ENCODE measurements around the gene TRMO.
"Not testable (repeated sequence)": the region's sequence is repeated elsewhere in the genome, so short reads cannot be mapped to it uniquely, and the experiment has no call there.

The TRMO gene, protein sequence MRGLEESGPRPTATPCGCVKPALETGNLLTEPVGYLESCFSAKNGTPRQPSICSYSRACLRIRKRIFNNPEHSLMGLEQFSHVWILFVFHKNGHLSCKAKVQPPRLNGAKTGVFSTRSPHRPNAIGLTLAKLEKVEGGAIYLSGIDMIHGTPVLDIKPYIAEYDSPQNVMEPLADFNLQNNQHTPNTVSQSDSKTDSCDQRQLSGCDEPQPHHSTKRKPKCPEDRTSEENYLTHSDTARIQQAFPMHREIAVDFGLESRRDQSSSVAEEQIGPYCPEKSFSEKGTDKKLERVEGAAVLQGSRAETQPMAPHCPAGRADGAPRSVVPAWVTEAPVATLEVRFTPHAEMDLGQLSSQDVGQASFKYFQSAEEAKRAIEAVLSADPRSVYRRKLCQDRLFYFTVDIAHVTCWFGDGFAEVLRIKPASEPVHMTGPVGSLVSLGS

DNA sequence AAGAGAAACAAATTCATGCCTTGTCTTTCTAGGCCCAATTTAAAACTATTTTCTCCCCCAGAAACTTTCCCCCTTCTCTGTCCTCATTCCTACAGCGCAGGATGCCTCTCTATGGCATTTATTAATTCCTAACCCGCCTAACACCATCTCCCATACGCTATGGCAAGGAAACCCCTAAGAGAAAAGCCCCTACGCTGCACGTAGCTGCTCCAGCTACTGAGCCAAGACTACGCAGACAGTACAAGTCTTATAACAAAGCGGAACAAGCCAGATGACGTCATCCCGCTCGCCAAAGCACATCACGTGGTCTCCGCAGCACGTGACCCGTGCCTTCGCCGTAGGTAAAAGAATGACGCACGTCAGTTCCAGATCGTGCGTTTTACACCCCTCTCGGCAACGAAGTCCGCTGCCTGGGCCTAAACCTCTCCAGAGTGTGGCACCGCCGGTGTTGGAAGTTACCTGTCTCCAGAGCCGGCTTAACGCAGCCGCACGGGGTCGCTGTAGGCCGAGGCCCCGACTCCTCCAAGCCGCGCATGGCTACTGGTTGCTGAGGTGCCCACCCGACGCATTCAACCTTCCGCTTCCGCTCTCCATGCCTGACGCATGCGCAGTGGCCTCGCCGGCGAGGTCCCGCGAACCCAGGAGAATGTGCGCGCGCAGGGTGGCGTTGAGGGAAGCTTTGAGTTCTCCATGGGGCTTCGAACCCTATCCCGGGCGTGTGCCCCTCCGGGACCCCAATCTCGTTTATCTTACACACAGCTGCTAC is at the start of gene TRMO:
TSS of gene TRMO (minus strand) at position 542 of the 766 bp plus-strand sequence. CDS start at position 535, 7 bp downstream.
- DNase-seq (ENCODE audit: low spot score), result peak; percentile 96

DNA sequence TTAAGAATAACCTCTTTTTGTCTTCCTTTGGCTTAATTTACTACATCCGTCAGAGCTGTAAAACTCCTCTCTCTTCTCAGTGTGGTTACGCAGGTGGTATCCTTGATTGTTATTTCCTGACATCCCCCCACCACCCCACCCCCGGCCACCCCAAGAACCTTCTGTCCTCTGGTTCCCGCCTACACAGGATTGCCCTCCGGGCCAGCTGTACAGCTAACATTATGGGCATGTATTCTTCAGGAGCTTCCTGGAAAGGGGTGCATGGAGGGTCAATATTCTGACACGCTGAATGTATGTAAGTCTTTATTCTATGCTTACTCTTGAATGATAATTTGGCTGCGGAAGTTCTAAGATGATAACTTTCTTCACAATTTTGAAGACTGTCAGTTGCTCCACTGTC is 47.9 kb upstream of the TRMO start:
- no peak for DNase-seq (ENCODE audit: low spot score)

DNA sequence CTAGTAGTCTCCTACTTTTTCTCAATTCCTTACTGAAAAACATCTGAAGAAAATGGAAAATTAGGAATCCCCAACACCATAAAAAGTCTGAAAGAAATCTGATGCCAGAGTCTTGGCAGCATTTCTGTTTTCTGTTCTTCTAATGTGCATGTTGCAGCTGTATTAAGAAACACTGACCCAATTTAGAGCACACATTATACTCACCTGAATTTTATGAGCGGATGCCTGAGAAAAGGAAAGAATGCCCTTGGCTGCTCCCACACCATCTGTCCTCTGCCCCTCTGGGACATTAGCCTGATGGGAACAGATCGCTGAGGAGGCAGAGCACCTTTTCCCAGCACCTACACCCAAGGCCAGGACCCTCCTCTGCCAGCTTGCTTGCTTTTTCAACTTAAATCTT is 46.7 kb upstream of the TRMO start:
- DNase-seq (ENCODE audit: low spot score), result no peak

DNA sequence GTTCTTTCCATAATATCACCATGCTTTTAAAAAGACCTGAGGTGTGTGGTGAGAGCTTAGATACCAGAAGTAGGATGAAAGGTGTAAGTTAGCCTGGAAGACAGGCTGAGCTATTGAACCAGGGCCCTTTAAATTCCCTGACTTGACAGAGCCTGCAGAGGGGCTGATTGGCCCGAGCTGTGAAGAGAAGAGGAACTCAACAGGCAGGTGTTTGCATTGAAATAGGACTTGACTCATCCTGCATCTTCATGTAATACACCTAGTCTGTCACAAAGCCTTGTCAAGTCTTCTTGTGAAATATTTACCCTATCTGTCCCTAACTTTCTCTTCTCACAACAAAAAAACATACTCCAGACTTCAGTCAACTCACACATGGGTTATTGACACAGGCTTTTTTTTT is 44.2 kb upstream of the TRMO start:
- DNase-seq (ENCODE audit: low spot score), result no peak

GRCh38 chr9:97964901-97965300 is 42.6 kb upstream of the TRMO start:
- DNase-seq (ENCODE audit: low spot score), result no peak

- DNase-seq (ENCODE audit: low spot score), result no peak
Observed at GRCh38 chr9:97963232-97963631, 40.9 kb upstream of the TRMO start.

DNA sequence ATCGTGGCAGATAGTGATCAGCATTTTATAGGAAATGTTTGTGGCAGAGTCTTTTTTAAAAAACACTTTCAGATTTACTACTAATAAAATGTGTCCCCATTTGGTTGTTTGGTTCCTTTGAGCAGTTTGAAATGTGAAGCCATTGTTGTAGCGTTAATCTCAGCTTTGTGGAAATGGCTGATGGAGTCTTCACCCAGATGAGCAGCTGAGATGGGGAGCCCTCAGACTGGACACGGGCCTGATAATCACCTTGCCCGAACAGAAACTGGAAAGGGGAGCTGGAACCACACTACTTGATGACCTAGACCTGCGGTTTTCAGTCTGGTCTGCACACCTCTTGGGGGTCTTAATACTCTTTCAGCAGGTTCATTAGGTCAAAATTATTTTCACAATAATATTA is 40.3 kb upstream of the TRMO start:
- no peak for DNase-seq (ENCODE audit: low spot score)

DNA sequence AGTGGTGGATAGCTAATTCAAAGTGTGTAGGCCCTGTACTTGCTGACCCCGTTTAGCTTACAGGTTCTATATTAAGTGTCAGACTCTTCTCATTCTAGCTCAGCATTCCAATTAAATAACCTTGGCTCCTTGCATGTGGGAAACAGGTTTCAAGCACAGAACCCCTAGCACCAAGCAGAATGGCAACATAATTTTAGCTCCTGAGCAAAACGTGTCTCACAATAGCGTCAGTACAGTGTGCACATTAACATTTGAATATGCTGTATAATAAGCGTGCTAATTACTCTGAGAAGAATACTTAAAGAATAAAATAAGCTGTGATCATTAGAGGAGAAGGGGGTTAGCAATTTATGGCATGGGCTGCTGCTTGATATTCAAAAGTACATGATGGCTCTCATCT is 39.8 kb upstream of the TRMO start:
- no peak for DNase-seq (ENCODE audit: low spot score)

GRCh38 chr9:97961361-97961760 is 39.1 kb upstream of the TRMO start:
- DNase-seq (ENCODE audit: low spot score), result no peak

GRCh38 chr9:97960678-97961328 is 38.5 kb upstream of the TRMO start:
- not testable (repeated sequence) for DNase-seq (ENCODE audit: low spot score)

DNA sequence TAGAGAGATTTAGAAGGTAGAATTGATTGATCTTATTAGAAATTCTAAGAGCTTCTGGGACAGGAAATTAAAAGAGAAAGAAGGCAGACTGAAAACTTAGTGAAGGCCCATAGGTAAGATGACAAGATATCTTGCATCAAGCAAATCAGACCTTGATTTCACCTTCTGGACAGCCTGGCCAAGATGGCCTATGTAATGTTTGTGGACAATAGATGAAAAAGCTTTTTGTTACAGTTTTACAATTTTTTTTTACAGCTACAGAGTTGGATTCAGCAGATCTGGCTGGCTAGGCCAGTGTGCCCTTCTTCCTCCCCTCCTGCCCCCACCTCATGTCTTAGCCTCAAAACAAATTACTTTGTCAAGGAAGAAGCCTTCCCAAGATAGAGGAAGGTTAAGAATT is 37.3 kb upstream of the TRMO start:
- DNase-seq (ENCODE audit: low spot score), result no peak

DNA sequence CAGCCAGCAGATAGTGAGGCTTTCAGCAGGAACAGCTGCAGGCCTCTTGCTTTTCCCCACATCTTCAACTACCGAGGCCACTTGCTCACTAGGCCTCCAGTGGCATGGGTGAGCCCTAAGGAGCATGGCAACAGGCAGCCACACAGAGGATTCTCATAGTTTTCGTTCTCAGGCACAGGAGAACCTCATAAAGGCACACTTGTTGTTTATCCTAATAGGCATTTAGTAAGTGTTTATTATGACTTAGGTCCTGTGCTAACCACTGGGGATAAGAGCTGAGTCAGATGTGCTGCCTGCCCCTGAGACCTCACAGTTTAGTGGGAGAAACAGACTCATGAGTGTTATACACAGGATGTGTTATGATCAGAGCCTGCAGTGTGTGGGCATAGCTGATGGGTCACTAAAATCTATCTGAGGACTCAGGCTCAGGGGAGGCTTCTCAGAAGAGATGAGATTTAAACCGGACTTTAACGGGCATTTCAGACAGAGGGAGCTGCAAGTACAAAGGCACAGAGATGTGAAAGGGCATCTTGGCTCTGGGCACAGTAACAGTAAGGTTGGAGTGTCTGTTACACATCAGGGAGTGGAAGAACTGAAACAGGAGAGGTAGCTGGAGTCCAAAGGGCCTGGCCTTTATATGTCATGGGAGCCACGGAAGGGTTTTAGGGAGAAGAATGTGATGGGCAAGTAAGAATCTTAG is 36.7 kb upstream of the TRMO start:
- no peak for DNase-seq (ENCODE audit: low spot score)

DNA sequence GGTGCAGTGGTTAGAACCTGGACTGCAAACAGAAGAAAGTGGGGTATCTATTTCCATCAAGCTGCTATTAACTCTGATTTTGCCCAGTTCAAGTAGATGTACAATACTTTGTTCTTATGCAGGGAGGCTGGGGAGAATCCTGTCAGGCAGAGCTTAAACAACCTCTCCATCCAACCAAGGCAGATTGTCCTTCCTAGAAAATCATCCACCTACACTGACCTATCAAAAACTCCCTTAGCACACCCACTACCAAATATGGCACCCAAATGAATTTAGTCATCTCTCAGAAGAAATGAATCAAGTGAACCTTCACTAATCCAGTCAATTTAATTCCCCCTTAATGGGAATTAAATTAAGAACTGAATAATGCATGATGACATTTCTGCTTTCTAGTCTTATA is 34.0 kb upstream of the TRMO start:
- no peak for DNase-seq (ENCODE audit: low spot score)

GRCh38 chr9:97954550-97954989 is 32.3 kb upstream of the TRMO start:
- peak; percentile 72 for DNase-seq (ENCODE audit: low spot score)

- DNase-seq (ENCODE audit: low spot score), result not testable (repeated sequence)
Observed at GRCh38 chr9:97950873-97951272, 28.6 kb upstream of the TRMO start.

GRCh38 chr9:97947094-97947493 is 24.8 kb upstream of the TRMO start:
- not testable (repeated sequence) for DNase-seq (ENCODE audit: low spot score)

DNA sequence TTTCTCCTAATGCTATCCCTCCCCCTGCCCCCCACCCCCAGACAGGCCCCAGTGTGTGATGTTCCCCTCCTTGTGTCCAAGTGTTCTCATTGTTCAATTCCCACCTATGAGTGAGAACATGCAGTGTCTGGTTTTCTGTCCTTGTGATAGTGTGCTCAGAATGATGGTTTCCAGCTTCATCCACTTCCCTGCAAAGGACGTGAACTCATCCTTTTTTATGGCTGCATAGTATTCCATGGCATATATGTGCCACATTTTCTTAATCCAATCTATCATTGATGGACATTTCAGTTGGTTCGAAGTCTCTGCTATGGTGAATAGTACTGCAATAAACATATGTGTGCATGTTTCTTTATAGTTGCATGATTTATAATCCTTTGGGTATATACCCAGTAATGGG is 23.2 kb upstream of the TRMO start:
- DNase-seq (ENCODE audit: low spot score), result not testable (repeated sequence)

- DNase-seq (ENCODE audit: low spot score), result no peak
Observed at GRCh38 chr9:97944612-97945011, 22.3 kb upstream of the TRMO start.

DNA sequence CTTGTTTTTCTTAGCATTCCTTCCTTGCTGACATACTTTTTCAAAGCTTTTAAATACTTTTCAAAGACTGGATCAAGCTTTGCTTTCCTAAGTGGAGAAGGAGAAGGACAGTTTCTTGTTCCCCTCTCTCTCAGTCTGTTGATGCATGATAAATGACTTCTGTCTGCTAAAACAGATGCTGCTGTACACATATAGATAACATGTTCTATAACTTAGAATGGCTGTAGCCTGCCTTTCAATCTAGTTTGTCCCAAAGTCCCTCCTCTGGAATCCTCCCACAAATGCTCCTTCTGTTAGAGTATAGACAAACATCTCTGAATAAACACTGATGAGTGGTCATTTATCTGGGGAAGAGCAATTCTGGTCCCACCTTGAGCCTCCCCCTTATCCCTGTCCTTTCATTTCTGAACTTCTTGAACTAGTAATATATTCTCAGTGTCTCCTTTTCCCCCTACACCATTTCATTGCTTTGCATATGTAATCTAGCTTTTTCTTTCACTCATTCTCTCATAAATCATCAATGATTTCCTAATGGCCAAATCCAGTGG is 21.1 kb upstream of the TRMO start:
- no peak for DNase-seq (ENCODE audit: low spot score)

- no peak for DNase-seq (ENCODE audit: low spot score)
Observed at GRCh38 chr9:97941323-97941722, 19.0 kb upstream of the TRMO start.

- DNase-seq (ENCODE audit: low spot score), result no peak
Observed at GRCh38 chr9:97940741-97941140, 18.4 kb upstream of the TRMO start.

- DNase-seq (ENCODE audit: low spot score), result no peak
Observed at GRCh38 chr9:97940233-97940632, 17.9 kb upstream of the TRMO start.

Data from D341Med (cell line).